ENCODE measurements around the gene GLIS1.
"Not testable (repeated sequence)": the region's sequence is repeated elsewhere in the genome, so short reads cannot be mapped to it uniquely, and the experiment has no call there.

GLIS1 gene

GRCh38 chr1:53739109-53739681, at the start of gene GLIS1:
TSS of gene GLIS1 (minus strand) at chr1:53739164. CDS start at chr1:53738064, 1,100 bp downstream.
- DNase-seq (ENCODE audit: low spot score), result peak; percentile 100

DNA sequence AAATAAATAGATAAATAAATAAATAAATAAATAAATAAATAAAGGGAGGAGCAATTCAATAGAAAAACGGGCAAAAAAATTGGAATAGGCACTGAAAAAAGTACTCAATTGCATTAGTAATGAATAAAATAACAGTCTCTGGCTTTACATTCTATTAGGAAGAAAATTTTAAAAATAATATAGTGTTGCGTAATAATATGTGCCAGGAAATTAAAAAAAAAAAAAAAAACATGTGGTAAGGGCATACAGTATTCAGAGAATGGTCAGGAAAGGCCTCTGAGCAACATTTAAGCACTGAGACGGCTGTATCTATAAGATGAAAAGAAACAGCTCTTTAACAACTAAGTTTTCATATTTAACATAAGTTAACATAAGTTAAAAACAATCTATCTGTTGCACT, 48.7 kb upstream of the GLIS1 start:
- no peak for DNase-seq (ENCODE audit: low spot score)

DNA sequence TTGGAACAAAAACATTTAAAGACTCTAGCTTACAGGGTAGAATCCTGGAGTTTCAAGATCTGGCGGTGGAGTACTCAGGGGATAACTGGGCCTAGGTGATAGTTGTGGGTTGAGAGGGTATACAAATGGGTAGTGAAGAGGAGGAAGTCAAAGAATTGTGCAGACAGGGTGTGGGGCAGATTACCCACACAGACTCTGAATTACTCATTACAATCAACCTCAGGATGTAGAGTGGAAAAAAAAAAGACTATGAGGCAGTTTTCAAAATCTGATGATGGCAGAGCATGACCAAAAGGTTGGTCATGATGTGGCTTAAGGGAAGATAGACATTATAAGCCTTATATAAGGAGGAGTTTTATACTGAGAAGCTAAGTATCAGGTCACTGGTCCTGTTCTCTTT, 44.1 kb upstream of the GLIS1 start:
- peak; percentile 5 for DNase-seq (ENCODE audit: low spot score)

- peak; percentile 72 for DNase-seq (ENCODE audit: low spot score)
Observed at GRCh38 chr1:53781654-53782053, 42.7 kb upstream of the GLIS1 start.

- no peak for DNase-seq (ENCODE audit: low spot score)
Observed at GRCh38 chr1:53777272-53777671, 38.3 kb upstream of the GLIS1 start.

DNA sequence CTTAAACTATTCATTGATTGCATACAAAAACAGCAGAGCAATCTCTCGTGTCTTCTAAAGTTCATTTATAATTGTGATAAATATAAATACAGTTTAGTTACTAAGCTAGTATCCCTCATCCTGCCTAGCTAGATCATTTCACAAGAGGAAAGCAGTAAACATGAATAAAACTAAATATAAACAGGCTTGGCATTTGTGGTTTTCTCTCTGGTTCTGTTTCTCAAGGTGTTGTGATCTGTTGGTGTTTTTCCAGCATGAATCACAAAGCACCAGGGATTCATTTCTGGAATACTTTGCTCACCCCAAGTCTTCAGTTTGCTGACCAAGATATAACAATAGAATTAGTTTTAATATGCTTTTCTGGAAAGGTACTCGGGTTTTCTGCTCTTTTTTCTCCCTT, 32.7 kb upstream of the GLIS1 start:
- DNase-seq (ENCODE audit: low spot score), result peak; percentile 58

- peak; percentile 24 for DNase-seq (ENCODE audit: low spot score)
Observed at GRCh38 chr1:53769780-53770179, 30.8 kb upstream of the GLIS1 start.

GRCh38 chr1:53769184-53769583, 30.2 kb upstream of the GLIS1 start:
- no peak for DNase-seq (ENCODE audit: low spot score)

GRCh38 chr1:53766831-53767405, 28.0 kb upstream of the GLIS1 start:
- peak; percentile 52 for DNase-seq (ENCODE audit: low spot score)

- DNase-seq (ENCODE audit: low spot score), result no peak
Observed at GRCh38 chr1:53766194-53766742, 27.3 kb upstream of the GLIS1 start.

GRCh38 chr1:53765657-53766056, 26.7 kb upstream of the GLIS1 start:
- peak; percentile 32 for DNase-seq (ENCODE audit: low spot score)

- no peak for DNase-seq (ENCODE audit: low spot score)
Observed at GRCh38 chr1:53763911-53764310, 24.9 kb upstream of the GLIS1 start.

- no peak for DNase-seq (ENCODE audit: low spot score)
Observed at GRCh38 chr1:53763461-53763860, 24.5 kb upstream of the GLIS1 start.

DNA sequence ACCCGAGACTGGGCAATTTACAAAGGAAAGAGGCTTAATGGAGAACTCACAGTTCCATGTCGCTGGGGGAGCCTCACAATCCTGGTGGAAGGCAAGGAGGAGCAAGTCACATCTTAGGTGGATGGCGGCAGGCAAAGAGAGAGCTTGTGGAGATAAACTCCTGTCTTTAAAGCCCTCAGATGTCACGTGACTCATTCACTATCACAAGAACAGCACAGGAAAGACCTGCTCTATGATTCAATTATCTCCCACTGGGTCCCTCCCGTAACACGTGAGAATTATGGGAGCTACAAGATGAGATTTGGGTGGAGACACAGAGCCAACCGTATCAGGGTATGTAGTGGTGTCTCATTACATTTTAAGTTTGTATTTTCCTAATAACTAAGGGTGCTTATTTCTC, 21.5 kb upstream of the GLIS1 start:
- not testable (repeated sequence) for DNase-seq (ENCODE audit: low spot score)

- DNase-seq (ENCODE audit: low spot score), result no peak
Observed at GRCh38 chr1:53755874-53756273, 16.9 kb upstream of the GLIS1 start.

DNA sequence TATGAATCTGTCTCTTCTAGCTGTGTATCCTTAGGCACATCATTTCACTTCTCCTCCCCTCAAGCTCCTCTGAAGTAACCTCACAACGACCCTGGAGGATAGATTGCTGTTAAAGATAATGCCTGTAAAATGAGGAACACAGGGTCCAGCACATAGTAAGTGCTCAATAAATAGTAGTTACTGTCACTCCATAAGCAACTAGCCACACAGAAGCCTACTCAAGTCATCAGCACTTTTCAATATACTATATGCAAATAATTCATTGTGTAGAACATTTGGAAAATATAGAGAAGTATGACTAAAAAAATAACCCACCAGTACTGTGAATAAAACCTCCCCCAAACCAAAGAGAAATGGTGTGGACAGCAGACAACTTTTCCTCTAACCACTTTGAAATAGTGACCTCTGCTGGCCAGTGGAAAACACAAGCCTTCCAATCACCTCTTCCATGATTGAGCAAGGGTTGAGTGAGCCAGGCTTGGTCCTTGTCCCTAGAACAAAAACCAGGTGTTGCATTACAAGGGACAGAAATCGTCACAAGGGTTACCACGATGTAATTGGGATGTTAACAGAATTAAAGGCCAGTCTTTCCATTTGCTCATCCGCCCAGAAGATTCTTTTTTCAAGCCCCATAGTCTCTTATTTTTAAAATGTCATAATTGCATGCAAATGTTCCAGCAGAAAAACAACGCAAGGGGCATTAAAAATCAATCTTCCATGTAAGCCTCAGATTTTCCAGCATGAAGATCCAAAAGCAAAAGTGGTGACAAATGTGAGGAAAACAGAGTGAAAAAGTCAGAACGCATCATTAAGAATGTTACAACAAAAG, 15.7 kb upstream of the GLIS1 start:
- DNase-seq (ENCODE audit: low spot score), result peak; percentile 80

DNA sequence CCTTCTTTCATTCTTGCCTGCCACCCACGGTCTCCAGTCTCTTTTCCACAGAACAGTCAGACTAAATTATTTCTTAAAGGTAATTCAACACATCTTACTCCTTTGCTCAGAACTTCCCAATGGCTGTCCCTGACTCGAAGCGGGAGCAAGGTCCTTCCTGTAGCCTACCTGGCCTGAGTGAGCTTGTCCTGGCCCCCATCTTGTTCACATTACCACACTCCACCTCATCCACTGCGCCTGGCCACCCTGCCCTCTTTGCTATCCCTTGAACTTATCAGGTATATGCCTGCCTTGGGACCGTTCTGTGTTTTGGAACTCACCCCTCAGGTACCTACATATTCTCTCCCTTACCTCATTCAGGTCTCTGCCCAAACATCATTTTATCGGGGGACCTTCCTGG, 13.3 kb upstream of the GLIS1 start:
- DNase-seq (ENCODE audit: low spot score), result no peak

- DNase-seq (ENCODE audit: low spot score), result no peak
Observed at GRCh38 chr1:53747841-53748240, 8.9 kb upstream of the GLIS1 start.

- DNase-seq (ENCODE audit: low spot score), result no peak
Observed at GRCh38 chr1:53740621-53741105, 1.7 kb upstream of the GLIS1 start.

DNA sequence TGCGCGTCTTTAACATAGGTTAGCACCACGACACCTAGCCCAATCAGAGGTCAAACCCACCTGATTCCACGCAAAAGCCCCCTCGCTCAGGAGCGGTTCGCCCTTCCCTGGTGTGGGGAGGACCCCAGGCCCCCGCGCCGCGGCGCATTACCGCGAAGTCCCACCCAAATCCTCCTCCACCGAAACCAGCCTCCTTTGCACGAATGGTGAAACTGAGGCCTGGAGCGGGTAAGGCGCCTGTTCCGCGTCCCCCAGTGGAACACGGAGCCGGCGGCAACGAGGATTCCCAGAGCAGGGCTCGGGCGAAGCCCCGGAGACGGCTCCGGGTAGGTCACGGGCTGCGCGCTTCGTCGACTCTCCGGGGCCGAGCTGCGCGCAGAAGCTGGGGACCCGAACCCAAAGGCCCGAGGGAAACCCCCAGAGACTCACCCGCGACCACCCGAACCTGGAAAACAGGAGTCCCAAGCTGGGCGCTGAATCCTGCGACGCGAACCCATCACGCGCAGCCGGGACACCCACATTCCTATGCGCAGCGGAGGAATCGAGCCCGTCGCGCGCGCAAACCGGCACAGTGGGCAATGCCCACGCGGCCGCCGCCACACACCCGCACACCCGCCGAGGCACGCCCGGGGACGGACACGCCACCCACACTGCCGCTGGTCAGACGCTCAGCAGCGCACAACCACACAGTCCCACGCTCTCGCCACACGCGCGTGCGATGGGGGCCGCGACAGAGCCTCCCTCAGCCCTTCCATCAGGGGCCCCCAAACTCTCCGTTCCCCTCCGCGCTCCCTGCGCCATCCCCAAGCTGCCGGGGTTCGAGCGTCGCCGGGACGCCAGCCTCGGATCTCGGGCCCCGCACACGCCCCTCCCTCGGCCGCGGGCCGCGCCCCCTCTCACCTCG, 507 bp downstream of the GLIS1 start:
- DNase-seq (ENCODE audit: low spot score), result peak; percentile 24

DNA sequence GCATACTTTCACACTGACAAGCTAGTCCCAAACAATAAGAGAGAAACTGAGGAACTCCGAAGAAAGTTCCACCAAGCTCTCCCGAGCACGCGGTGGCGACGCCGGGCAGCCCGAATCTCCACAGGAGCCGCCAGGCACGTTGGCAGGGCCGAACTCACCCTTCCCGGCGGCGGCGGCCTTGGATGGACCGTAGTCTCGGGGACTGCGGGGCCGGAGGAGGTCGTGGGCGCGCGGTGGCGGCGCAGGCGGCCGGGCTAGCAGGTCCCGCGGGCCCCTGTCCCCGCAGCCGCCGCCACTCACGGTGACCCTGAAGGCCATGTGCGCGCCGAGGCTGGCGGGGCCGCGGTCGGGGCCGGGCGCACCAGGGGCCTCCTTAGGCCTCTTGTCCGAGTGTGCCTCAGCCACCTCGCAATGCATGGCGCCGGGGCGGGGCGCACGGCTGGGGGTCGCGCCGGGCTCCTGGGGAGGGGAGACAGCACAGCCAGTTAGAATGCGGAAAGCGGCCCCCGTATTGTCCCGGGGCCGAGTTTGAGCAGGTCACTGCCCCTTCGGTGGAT, 1.2 kb downstream of the GLIS1 start:
- no peak for DNase-seq (ENCODE audit: low spot score)

- no peak for DNase-seq (ENCODE audit: low spot score)
Observed at GRCh38 chr1:53736290-53736689, 2.7 kb downstream of the GLIS1 start.
